ENCODE results near the gene FYN.

FYN gene

DNA sequence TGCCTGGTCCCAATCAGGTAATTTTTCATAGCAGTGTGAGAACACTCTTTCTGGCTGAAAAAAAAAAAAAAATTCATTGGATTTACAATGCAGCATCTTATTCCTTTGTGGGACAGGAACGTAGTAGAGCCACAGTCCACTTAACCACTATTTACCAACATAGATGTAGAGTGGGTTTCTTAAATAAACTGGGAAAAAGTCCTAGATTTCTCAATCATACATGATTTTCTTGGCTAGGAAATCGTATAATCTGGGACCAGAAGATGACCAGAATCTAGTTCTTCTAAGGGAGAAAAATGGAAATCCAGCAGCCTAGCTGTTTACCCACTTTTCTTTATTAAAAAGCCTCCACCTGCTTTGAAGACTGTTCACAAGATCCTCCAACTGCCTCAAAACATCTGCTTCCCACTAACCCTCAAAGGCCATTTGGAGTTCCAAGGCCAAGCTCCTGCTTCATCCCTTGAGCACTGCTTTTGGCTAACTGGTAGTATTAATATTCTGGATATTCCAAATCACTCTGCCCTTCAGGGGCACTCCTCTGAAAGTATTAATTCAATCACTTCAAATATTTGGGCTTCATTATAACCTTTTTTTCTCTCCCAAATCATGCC lies 70.4 kb downstream of the FYN start:
- Histone ChIP-seq H3K27me3 (ENCODE audit: insufficient read depth, low read length) (no peaks in the 10 kb centered on the region), H3K36me3 (ENCODE audit: insufficient read depth, low read length) (peaks cover 50% of the 10 kb centered on the region), H2AFZ (ENCODE audit: low read depth, low read length) (no peak overlapping the region), H3K4me3 (ENCODE audit: low read length) (no peak overlapping the region), H3K9me3 (ENCODE audit: low read length) (no peaks in the 10 kb centered on the region), H3K4me1 (ENCODE audit: insufficient read depth, low read length) (peaks cover 17% of the 10 kb centered on the region)

DNA sequence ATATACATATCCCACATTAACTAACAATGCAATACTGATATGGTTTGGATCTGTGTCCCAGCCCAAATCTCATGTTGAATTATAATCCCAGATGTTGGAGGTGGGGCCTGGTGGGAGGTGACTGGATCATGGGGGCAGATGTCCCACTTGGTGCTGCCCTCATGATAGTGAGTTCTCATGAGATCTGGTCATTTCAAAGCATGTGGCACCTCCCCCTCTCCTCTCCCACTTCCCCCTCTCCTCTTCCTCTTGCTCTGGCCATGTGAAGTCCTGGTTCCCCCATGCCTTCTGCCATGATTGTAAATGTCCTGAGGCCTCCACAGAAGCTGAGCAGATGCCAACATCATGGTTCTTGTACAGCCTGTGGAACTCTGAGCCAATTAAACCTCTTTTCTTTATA lies 71.2 kb downstream of the FYN start:
- Histone ChIP-seq H3K4me1 (ENCODE audit: insufficient read depth, low read length) (peaks cover 17% of the 10 kb centered on the region), H3K36me3 (ENCODE audit: insufficient read depth, low read length) (peaks cover 45% of the 10 kb centered on the region), H3K27me3 (ENCODE audit: insufficient read depth, low read length) (no peaks in the 10 kb centered on the region), H2AFZ (ENCODE audit: low read depth, low read length) (no peak overlapping the region), H3K9me3 (ENCODE audit: low read length) (no peaks in the 10 kb centered on the region), H3K4me3 (ENCODE audit: low read length) (no peak overlapping the region)

DNA sequence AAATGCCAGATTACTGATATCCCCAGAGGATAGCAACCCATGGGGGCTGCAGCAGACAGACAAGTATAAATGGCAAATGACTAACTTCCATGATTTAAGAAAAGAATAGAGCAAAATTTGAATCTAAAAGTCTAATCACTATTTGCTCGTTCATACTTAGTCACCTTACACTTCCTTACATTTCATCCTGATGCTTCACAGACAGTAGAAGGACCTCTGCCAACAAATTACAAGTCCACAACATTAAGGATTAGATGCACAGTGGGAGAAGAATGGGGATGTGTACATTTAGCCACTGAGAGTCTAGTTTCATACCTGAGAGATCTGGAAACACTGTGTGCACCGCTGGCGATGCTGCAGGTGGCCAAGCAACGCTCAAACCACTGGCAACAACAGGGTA lies 72.4 kb downstream of the FYN start:
- Histone ChIP-seq H3K4me3 (ENCODE audit: low read length) (no peak overlapping the region), H3K4me1 (ENCODE audit: insufficient read depth, low read length) (peaks cover 9% of the 10 kb centered on the region)

DNA sequence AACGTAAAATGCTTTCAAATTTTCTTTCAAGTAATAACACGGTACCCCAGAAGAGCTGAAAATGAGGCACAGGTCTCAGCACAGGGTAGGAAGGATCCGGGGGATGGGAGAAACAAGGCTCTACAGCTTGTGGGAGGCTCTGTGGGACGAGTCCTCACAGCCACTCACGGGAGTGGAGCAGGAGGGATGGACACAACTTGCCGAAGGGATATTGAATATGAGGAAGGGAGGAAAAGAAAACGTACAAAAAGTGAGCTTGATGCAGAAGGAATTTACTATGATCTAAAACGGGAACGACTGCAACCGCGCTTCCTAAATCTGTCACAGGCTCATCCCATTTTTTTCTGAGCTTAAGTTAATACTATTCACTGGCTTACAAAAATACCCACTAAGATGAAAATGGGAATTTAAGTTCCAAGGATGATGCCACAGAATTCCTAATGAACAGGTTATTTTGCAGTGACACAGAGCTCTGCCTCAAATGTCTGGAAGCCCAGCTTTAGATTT lies 72.9 kb downstream of the FYN start:
- Histone ChIP-seq H3K36me3 (ENCODE audit: insufficient read depth, low read length) (peaks cover 41% of the 10 kb centered on the region), H3K4me1 (ENCODE audit: insufficient read depth, low read length) (peaks cover 4% of the 10 kb centered on the region), H2AFZ (ENCODE audit: low read depth, low read length) (no peak overlapping the region), H3K4me3 (ENCODE audit: low read length) (no peak overlapping the region), H3K27me3 (ENCODE audit: insufficient read depth, low read length) (no peaks in the 10 kb centered on the region), H3K9me3 (ENCODE audit: low read length) (no peaks in the 10 kb centered on the region)

More for the DNA sequence above, 72.4 kb downstream of the FYN start:
- H2AFZ ChIP-seq (ENCODE audit: low read depth, low read length), result no peak overlapping the region
- H3K27me3 ChIP-seq (ENCODE audit: insufficient read depth, low read length), result no peaks in the 10 kb centered on the region
- no peaks in the 10 kb centered on the region for H3K9me3 ChIP-seq (ENCODE audit: low read length)
- peaks cover 42% of the 10 kb centered on the region for H3K36me3 ChIP-seq (ENCODE audit: insufficient read depth, low read length)

DNA sequence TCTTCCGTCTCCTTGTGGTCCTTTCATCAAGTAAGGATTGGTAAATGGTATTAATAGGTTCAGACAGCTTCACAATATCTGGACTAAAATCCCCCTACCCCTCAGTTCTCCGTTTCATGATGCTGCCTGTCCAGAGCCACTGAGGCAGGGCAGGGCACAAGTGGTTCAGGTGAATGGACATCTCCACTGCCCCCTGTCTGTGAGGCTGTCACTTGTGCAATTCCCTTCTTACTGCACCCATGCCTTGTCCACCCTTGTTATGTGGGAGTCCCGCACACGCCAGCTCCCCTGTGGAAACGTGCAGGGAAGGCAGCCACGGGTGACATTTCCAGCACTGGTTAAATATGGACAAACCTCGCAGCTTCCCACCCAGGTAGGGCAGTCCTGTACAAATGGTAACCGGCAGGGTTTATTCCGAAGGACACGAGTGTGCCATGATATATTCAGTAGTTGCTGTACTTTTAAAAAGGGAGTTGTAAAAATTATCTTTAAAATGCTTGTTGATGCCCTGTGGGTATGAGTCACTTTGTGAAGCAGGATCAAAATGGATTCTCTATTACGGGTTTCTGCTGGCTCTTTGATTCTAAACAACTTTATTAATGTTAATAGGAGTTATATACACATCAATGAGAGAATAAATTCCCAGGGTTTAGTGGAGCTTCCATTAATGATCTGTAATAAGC lies 73.5 kb downstream of the FYN start:
- Histone ChIP-seq H3K36me3 (ENCODE audit: insufficient read depth, low read length) (peaks cover 36% of the 10 kb centered on the region), H3K9me3 (ENCODE audit: low read length) (no peaks in the 10 kb centered on the region), H3K27me3 (ENCODE audit: insufficient read depth, low read length) (no peaks in the 10 kb centered on the region), H3K4me1 (ENCODE audit: insufficient read depth, low read length) (peaks cover 4% of the 10 kb centered on the region), H2AFZ (ENCODE audit: low read depth, low read length) (no peak overlapping the region), H3K4me3 (ENCODE audit: low read length) (no peak overlapping the region)

DNA sequence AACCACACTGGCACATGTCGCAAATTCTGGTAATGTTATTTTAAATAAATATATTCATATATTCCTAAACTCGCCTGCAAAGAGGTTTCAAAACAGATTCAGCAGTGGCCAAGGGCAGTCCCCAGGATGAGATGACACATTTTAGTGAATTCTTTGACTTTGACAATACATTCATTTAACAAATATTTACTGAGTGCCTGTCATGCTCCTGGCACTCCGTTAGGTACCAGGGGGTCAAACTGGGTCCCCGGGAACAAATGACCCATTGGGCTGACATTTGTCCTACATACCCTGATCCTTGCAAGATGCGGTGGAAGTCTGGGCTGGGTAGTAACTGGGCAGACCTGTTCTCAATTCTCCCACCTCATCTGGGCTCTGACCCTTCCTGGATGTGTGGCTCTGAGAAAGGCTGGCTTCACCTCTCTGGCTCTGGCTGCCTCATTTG lies 74.9 kb downstream of the FYN start:
- H3K4me3 ChIP-seq (ENCODE audit: low read length), result no peak overlapping the region
- peaks cover 29% of the 10 kb centered on the region for H3K36me3 ChIP-seq (ENCODE audit: insufficient read depth, low read length)
- H3K27me3 ChIP-seq (ENCODE audit: insufficient read depth, low read length), result no peaks in the 10 kb centered on the region
- H3K9me3 ChIP-seq (ENCODE audit: low read length), result no peaks in the 10 kb centered on the region
- peaks cover 4% of the 10 kb centered on the region for H3K4me1 ChIP-seq (ENCODE audit: insufficient read depth, low read length)
- H2AFZ ChIP-seq (ENCODE audit: low read depth, low read length), result no peak overlapping the region

DNA sequence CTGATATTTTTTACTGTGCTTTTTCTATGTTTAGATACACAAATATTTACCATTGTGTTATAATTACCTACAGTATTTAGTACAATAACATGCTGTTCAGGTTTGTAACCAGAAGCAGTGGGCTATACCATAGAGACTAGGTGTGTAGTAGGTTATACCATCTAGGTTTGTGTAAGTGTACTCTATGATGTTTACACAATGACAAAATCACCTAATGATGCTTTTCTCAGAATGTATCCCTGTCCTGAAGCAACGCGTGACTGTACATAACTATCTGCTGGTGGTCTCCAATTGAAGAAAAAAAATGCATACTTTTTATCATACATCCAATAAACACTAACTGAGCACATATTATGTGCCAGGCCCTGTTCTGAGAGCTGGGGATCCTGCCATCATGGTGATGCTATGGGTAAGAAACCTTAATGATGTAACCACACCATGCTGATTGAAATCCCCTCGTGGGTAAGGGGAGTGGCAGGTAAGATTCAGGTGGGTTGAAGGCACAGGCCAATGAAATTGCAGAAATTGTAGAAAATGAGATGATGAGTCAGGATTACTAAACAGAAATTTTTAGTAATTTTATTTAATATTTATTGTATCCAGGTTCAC lies 76.8 kb downstream of the FYN start:
- no peak overlapping the region for H2AFZ ChIP-seq (ENCODE audit: low read depth, low read length)
- H3K9me3 ChIP-seq (ENCODE audit: low read length), result no peaks in the 10 kb centered on the region
- peaks cover 6% of the 10 kb centered on the region for H3K4me1 ChIP-seq (ENCODE audit: insufficient read depth, low read length)
- no peak overlapping the region for H3K4me3 ChIP-seq (ENCODE audit: low read length)
- H3K36me3 ChIP-seq (ENCODE audit: insufficient read depth, low read length), result peaks cover 13% of the 10 kb centered on the region
- no peaks in the 10 kb centered on the region for H3K27me3 ChIP-seq (ENCODE audit: insufficient read depth, low read length)

DNA sequence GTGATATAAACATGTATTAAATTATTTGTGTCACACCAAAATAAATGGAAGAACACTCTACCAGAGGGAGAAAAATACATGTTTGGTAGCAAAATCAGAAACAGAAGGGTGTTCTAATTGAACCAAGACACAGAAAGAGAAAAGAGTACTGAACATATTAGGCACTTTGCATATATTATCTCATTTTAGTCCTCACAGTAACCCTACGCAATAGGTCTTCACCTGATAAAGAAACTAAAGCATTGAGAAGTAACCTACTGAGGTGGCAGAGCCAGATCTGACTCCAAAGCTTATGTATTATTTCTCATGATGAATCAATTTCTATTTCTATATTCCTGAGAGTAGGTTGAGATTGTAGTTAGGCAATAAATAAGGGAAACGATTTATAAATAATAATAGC lies 77.7 kb downstream of the FYN start:
- peaks cover 7% of the 10 kb centered on the region for H3K36me3 ChIP-seq (ENCODE audit: insufficient read depth, low read length)
- H3K4me1 ChIP-seq (ENCODE audit: insufficient read depth, low read length), result peaks cover 9% of the 10 kb centered on the region

DNA sequence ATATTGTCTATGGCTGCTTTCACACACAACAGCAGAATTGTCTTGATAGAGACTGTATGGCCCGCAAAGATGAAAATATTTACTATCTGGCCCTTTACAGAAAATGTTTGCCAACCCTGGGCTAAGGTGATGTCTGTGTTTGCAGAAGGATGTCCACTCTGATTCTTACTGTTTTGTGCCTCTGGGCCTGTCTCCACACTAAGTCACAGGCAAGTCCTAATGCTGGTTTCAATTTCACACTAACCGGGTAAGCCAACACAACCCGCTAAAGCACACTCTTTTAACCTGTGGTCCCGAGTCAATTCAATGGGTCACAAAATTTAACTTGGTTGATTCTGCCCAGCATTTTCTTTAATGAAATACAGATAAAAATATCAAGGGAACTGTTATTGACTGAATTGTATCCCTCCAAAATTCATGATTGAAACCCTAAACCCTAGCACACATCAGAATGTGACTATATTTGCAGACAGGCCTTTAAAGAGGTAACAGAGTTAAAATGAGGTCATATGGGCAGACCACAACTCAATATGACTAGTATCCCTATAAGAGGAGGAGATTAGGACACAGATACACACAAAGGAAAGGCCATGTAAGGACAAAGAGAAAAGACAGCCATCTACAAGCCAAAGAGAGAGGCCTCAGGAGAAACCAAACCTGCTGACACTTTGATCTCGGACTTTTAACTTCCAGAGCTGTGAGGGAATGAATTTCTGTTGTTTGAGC lies 78.4 kb downstream of the FYN start:
- H3K27me3 ChIP-seq (ENCODE audit: insufficient read depth, low read length), result no peaks in the 10 kb centered on the region
- no peak overlapping the region for H3K4me3 ChIP-seq (ENCODE audit: low read length)
- H3K9me3 ChIP-seq (ENCODE audit: low read length), result no peaks in the 10 kb centered on the region
- H3K4me1 ChIP-seq (ENCODE audit: insufficient read depth, low read length), result peaks cover 15% of the 10 kb centered on the region
- H2AFZ ChIP-seq (ENCODE audit: low read depth, low read length), result no peak overlapping the region
- peaks cover 4% of the 10 kb centered on the region for H3K36me3 ChIP-seq (ENCODE audit: insufficient read depth, low read length)

More for the DNA sequence above, 77.7 kb downstream of the FYN start:
- Histone ChIP-seq H3K9me3 (ENCODE audit: low read length) (no peaks in the 10 kb centered on the region), H3K4me3 (ENCODE audit: low read length) (no peak overlapping the region), H2AFZ (ENCODE audit: low read depth, low read length) (no peak overlapping the region), H3K27me3 (ENCODE audit: insufficient read depth, low read length) (no peaks in the 10 kb centered on the region)

DNA sequence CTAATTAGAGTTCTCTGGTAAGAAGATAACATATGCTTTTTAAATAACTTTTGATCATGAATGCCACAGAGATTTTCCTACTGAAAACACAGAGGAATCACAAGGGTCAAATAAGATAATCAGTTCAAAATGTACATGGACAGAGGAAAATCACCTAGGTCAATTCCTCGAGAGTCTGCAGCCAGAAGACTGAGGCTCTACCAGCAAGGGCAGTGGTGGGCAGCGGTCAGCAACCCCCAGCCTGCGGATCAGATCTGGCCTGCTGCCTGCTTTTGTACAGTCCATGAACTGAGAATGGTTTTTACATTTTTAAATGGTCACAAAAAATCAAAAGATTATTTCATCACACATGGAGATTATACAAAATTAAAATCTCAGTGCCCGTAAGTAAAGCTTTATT lies 79.0 kb downstream of the FYN start:
- no peak overlapping the region for H3K4me3 ChIP-seq (ENCODE audit: low read length)
- peaks cover 2% of the 10 kb centered on the region for H3K36me3 ChIP-seq (ENCODE audit: insufficient read depth, low read length)
- H3K9me3 ChIP-seq (ENCODE audit: low read length), result no peaks in the 10 kb centered on the region
- no peak overlapping the region for H2AFZ ChIP-seq (ENCODE audit: low read depth, low read length)
- peaks cover 21% of the 10 kb centered on the region for H3K4me1 ChIP-seq (ENCODE audit: insufficient read depth, low read length)
- no peaks in the 10 kb centered on the region for H3K27me3 ChIP-seq (ENCODE audit: insufficient read depth, low read length)

DNA sequence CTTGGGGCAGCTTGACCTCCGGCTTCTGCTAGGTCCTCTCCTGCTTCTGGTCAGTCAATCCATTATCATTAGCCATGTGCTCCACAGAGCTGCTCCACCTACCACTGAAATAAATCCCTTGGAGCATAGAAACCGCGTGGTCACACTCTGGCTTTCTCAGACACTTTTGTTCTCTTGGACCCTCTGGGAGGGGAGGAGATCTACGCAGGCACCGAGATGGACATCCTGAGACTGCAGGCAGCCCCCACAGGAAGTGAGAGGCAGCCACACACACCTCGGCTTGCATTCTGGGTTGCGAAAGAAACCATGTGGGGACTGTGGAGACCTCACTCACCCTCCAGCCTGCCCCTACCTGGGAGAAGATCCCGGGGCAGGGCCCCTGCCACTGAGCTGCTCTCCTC lies 79.5 kb downstream of the FYN start:
- peaks cover 27% of the 10 kb centered on the region for H3K4me1 ChIP-seq (ENCODE audit: insufficient read depth, low read length)
- H3K4me3 ChIP-seq (ENCODE audit: low read length), result no peak overlapping the region
- peaks cover 2% of the 10 kb centered on the region for H3K36me3 ChIP-seq (ENCODE audit: insufficient read depth, low read length)
- no peaks in the 10 kb centered on the region for H3K9me3 ChIP-seq (ENCODE audit: low read length)
- H3K27me3 ChIP-seq (ENCODE audit: insufficient read depth, low read length), result no peaks in the 10 kb centered on the region
- no peak overlapping the region for H2AFZ ChIP-seq (ENCODE audit: low read depth, low read length)

DNA sequence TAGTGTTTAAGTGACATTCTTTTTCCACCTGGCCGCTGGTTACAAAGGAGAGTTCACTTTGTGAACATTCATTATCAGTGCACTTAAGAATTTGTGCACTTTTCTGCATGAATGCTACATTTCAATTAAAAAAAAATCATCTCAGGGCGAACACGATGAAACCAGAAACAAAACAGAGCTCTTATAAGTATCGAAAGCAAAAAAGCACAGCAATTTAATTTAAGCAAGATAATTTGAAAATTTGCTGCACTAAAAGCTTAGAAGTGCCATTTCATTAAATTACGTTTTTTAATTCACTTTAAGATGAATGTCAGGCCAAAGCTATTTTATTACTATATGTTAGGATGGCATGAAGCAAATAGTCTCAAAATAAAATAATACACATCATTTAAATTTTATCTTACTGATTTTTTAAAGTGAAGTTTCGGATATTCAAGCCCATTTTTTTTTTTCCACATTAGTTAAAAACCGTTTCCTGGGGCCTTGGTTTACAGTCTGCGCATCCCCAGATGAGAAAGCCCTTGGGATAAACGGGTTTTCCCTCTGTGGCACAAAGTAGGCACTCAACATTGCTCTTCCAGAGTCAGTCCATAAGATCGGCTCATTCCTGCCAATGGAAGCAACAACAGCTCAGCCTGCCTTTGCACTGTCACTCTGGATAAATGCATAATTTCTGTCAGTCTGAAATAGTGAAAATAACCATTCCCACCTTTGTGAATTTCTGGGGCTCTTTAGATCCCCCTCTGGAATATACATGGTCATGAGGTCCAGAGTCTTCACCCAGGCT lies 80.1 kb downstream of the FYN start:
- no peak overlapping the region for H2AFZ ChIP-seq (ENCODE audit: low read depth, low read length)
- H3K36me3 ChIP-seq (ENCODE audit: insufficient read depth, low read length), result peaks cover 2% of the 10 kb centered on the region
- peaks cover 33% of the 10 kb centered on the region for H3K4me1 ChIP-seq (ENCODE audit: insufficient read depth, low read length)
- H3K4me3 ChIP-seq (ENCODE audit: low read length), result no peak overlapping the region
- H3K9me3 ChIP-seq (ENCODE audit: low read length), result no peaks in the 10 kb centered on the region
- H3K27me3 ChIP-seq (ENCODE audit: insufficient read depth, low read length), result no peaks in the 10 kb centered on the region

Data from neuron (in vitro differentiated cells).